Colonic mucosa (tissue), 4 donors: Measurements from ENCODE around the gene PARP1. TPM values are rescaled to one million over a fixed set of nuclear protein-coding genes. Genes with fewer than 3 reads are reported as not detected.

Experiments
- DNase-seq: peaks from one replicate; pipeline ENCODE4 v3.0.0-alpha.2; 2020
- H3K27ac ChIP-seq: fragments of 200-600 bp; one replicate; pipeline ENCODE4 v1.8.0; 2021
- H3K27me3 ChIP-seq: fragments of 200-600 bp; one replicate; pipeline ENCODE4 v1.8.0; 2021
- H3K36me3 ChIP-seq: fragments of 200-600 bp; one replicate; pipeline ENCODE4 v1.8.0; 2021
- H3K4me1 ChIP-seq: fragments of 200-600 bp; one replicate; pipeline ENCODE4 v1.8.0; 2021; ENCODE audit warnings: mild to moderate bottlenecking
- H3K4me3 ChIP-seq: fragments of 200-600 bp; one replicate; pipeline ENCODE4 v1.8.0; 2021
- H3K9ac ChIP-seq, 2 donors: one replicate each; pipeline ENCODE4 v1.7.0; 2013; ENCODE audit warnings: control low read depth in 2 of 2, low read depth in 2 of 2, low read length in 2 of 2
- H3K9me3 ChIP-seq: fragments of 200-600 bp; one replicate; pipeline ENCODE4 v1.8.0; 2021
- CTCF ChIP-seq: fragments of 200-600 bp; IDR thresholded peaks from one replicate; pipeline ENCODE4 v1.8.0; 2022; ENCODE audit warnings: antibody characterized with exemption, mild to moderate bottlenecking
- intact Hi-C: fragments of 100-400 bp; cut with DNase I; formaldehyde crosslinking; loops from one replicate; pipeline ENCODE4 v1.14.1; 2022
- total RNA-seq, 2 donors: library from RNA; stranded (reverse); fragmentation: NEBNext Ultra II Directional in 1 of 2; extraction: Animal tissue kit (Norgen Biotek cat#: 25700) in 1 of 2; gene quantifications; one replicate each; pipeline ENCODE4 v1.2.1, GENCODE V29; 2021
- donor health status: healthy.
- donor health status: DM: no; HTN: no; CAD: no.
- donor health status: DM: no; HTN: no; CAD: no.

PARP1 gene
- total RNA-seq, 2 donors from 2014 or later, result 56.7 to 96.3 TPM

- intact Hi-C loops, result no loop called here
- TF ChIP-seq CTCF, result no peak
These were observed 3.7 kb upstream of the PARP1 start for GRCh38 chr1:226411619-226412018.

GRCh38 chr1:226410958-226411357 lies 3.1 kb upstream of the PARP1 start:
- no peak for TF ChIP-seq CTCF
- H3K4me1 ChIP-seq, result peaks cover 8% of the 10 kb centered on the region
- H3K9ac ChIP-seq, result no peak overlapping the region
- H3K27ac ChIP-seq, result no peak overlapping the region
- intact Hi-C loops, result no loop called here
- H3K9me3 ChIP-seq, result no peaks in the 10 kb centered on the region
- H3K4me3 ChIP-seq, result no peak overlapping the region
- no peak for DNase-seq
- H3K36me3 ChIP-seq, result no peaks in the 10 kb centered on the region
- no peaks in the 10 kb centered on the region for H3K27me3 ChIP-seq

More at GRCh38 chr1:226411619-226412018, 3.7 kb upstream of the PARP1 start:
- DNase-seq, result no peak
- H3K27ac ChIP-seq, result no peak overlapping the region
- no peaks in the 10 kb centered on the region for H3K36me3 ChIP-seq
- no peaks in the 10 kb centered on the region for H3K9me3 ChIP-seq
- no peaks in the 10 kb centered on the region for H3K27me3 ChIP-seq
- H3K4me3 ChIP-seq, result no peak overlapping the region
- no peak overlapping the region for H3K9ac ChIP-seq
- H3K4me1 ChIP-seq, result peaks cover 2% of the 10 kb centered on the region

DNA sequence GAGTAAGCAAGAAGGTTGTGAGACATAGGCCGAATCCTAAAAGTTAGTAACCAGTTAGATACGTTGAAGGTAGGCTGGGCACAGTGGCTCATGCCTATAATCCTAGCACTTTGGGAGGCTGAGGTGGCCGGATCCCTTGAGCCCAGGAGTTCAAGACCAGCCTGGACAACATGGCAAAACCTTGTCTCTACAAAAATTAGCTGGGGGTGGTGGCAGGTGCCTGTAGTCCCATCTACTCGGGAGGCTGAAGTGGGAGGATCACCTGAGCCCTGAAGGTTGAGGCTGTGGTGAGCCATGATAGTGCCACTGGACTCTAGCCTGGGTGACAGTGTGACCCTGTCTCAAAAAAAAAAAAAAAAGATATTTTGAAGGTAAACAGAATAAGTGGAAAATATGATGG lies 1.5 kb upstream of the PARP1 start:
- H3K27me3 ChIP-seq, result no peaks in the 10 kb centered on the region
- peaks cover 13% of the 10 kb centered on the region for H3K4me1 ChIP-seq
- no peaks in the 10 kb centered on the region for H3K9me3 ChIP-seq
- H3K27ac ChIP-seq, result no peak overlapping the region
- intact Hi-C loops, result no loop called here
- H3K9ac ChIP-seq, result no peak overlapping the region
- no peaks in the 10 kb centered on the region for H3K36me3 ChIP-seq
- no peak overlapping the region for H3K4me3 ChIP-seq
- no peak for DNase-seq
- no peak for TF ChIP-seq CTCF

GRCh38 chr1:226408285-226409184 lies 642 bp upstream of the PARP1 start:
- Histone ChIP-seq H3K4me1 (peaks cover 13% of the 10 kb centered on the region), H3K36me3 (no peaks in the 10 kb centered on the region), H3K9me3 (no peaks in the 10 kb centered on the region), H3K27me3 (no peaks in the 10 kb centered on the region), H3K4me3 (peak overlapping the region; percentile 78), H3K9ac (no peak overlapping the region), H3K27ac (peak overlapping the region; percentile 90)
- intact Hi-C loops, result no loop called here
- peak; percentile 31 for DNase-seq
- TF ChIP-seq CTCF, result no peak

DNA sequence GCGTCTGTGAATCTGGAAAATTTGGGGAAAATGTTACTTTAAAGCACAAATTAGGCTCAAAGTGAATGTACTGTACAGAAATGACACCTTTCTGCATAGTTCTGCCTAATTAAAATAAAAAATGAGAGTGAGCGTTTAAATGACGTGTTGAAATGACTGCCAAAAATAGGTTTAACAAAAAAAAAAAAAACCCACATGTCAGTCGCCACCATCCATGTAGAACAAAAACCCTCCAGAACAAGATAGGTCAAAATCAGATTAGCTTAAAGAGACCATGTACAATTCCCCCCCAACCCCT lies 745 bp downstream of the PARP1 start:
- Histone ChIP-seq H3K27me3 (no peaks in the 10 kb centered on the region), H3K27ac (peak overlapping the region; percentile 90), H3K4me3 (peak overlapping the region; percentile 78), H3K4me1 (peaks cover 13% of the 10 kb centered on the region), H3K9me3 (no peaks in the 10 kb centered on the region), H3K36me3 (no peaks in the 10 kb centered on the region), H3K9ac (peak overlapping the region; percentile 69 to 73)
- DNase-seq, result no peak
- intact Hi-C loops, result no loop called here
- TF ChIP-seq CTCF, result no peak
